ENCODE results near the gene ZNF562. TPM values are rescaled to one million over a fixed set of nuclear protein-coding genes. Genes with fewer than 3 reads are reported as not detected.

ZNF562 gene
- total RNA-seq, 1 donor from 2014 or later, result 26.2 TPM

GRCh38 chr19:9621156-9622037 is 53.5 kb downstream of the ZNF562 start, which contains the start of gene ZNF561:
ZNF561 (minus strand) TSS chr19:9621232; CDS start chr19:9619456, 1,776 bp downstream.
- TF ChIP-seq EZH2 (IDR thresholded peaks at IDR 0.05; ENCODE audit: insufficient read depth, low read length), result no peak
- H3K4me3 ChIP-seq (ENCODE audit: insufficient read depth, low read depth, low read length), result peak within 1 kb of the TSS; percentile 98
- H3K27me3 ChIP-seq (ENCODE audit: insufficient read depth, low read length), result no peaks in the 10 kb centered on the region

GRCh38 chr19:9620842-9621155 is 54.1 kb downstream of the ZNF562 start:
- no peak for FAIRE-seq

More at GRCh38 chr19:9621156-9622037, 53.5 kb downstream of the ZNF562 start, which contains the start of gene ZNF561:
- peaks cover 4% of the 10 kb centered on the region for H3K9me3 ChIP-seq (ENCODE audit: insufficient read depth, low read depth, low read length)
- peak; percentile 90 for DNase-seq (ENCODE audit: low read depth)
- H3K27ac ChIP-seq (ENCODE audit: low read depth, low read length), result peak within 1 kb of the TSS; percentile 93
- H3K27ac Mint-ChIP-seq (ENCODE audit: unreplicated experiment), result peak within 1 kb of the TSS; percentile 100
- peak within 1 kb of the TSS; percentile 87 for H3K4me2 ChIP-seq (ENCODE audit: low read length)
- H3K4me1 ChIP-seq (ENCODE audit: insufficient read depth, low read length), result peaks cover 13% of the 10 kb centered on the region
- H3K9ac ChIP-seq (ENCODE audit: low read length), result peak within 1 kb of the TSS; percentile 92
- no peak for FAIRE-seq
- peak within 1 kb of the TSS; percentile 97 for H3K4me3 Mint-ChIP-seq (ENCODE audit: unreplicated experiment)
- H3K36me3 Mint-ChIP-seq (ENCODE audit: low read depth, unreplicated experiment), result peaks cover 26% of the 10 kb centered on the region
- peaks cover 28% of the 10 kb centered on the region for H3K4me1 Mint-ChIP-seq (ENCODE audit: low read depth, unreplicated experiment)
- H4K20me1 ChIP-seq (ENCODE audit: insufficient read depth, low read length), result no peaks in the 10 kb centered on the region
- H2AFZ ChIP-seq (ENCODE audit: low read depth, low read length), result peak within 1 kb of the TSS; percentile 88
- H3K9me3 Mint-ChIP-seq (ENCODE audit: unreplicated experiment), result no peaks in the 10 kb centered on the region
- peaks cover 28% of the 10 kb centered on the region for H3K79me2 ChIP-seq (ENCODE audit: insufficient read depth, low read length)
- H3K27me3 Mint-ChIP-seq (ENCODE audit: low read depth, unreplicated experiment), result no peaks in the 10 kb centered on the region
- H3K36me3 ChIP-seq (ENCODE audit: insufficient read depth, low read length), result peaks cover 21% of the 10 kb centered on the region

GRCh38 chr19:9615844-9616243 is 59.1 kb downstream of the ZNF562 start:
- H3K27ac ChIP-seq (ENCODE audit: low read depth, low read length), result no peak overlapping the region
- no peak overlapping the region for H3K4me2 ChIP-seq (ENCODE audit: low read length)
- Mint-ChIP-seq H3K9me3 (ENCODE audit: unreplicated experiment) (peaks cover 19% of the 10 kb centered on the region), H3K36me3 (ENCODE audit: low read depth, unreplicated experiment) (peaks cover 68% of the 10 kb centered on the region), H3K27me3 (ENCODE audit: low read depth, unreplicated experiment) (no peaks in the 10 kb centered on the region), H3K4me1 (ENCODE audit: low read depth, unreplicated experiment) (peaks cover 15% of the 10 kb centered on the region), H3K4me3 (ENCODE audit: unreplicated experiment) (peak overlapping the region; percentile 67), H3K27ac (ENCODE audit: unreplicated experiment) (no peak overlapping the region)
- peaks cover 62% of the 10 kb centered on the region for H3K36me3 ChIP-seq (ENCODE audit: insufficient read depth, low read length)
- TF ChIP-seq EZH2 (IDR thresholded peaks at IDR 0.05; ENCODE audit: insufficient read depth, low read length) (no peak), CTCF (IDR thresholded peaks at IDR 0.05; ENCODE audit: insufficient read depth, low read depth, low read length) (no peak)
- FAIRE-seq (no peak), DNase-seq (ENCODE audit: low read depth) (no peak)
- peaks cover 39% of the 10 kb centered on the region for H3K9me3 ChIP-seq (ENCODE audit: insufficient read depth, low read depth, low read length)
- no peak overlapping the region for H2AFZ ChIP-seq (ENCODE audit: low read depth, low read length)
- no peak overlapping the region for H3K4me3 ChIP-seq (ENCODE audit: insufficient read depth, low read depth, low read length)
- H4K20me1 ChIP-seq (ENCODE audit: insufficient read depth, low read length), result no peaks in the 10 kb centered on the region
- peaks cover 22% of the 10 kb centered on the region for H3K79me2 ChIP-seq (ENCODE audit: insufficient read depth, low read length)
- H3K4me1 ChIP-seq (ENCODE audit: insufficient read depth, low read length), result peaks cover 6% of the 10 kb centered on the region
- H3K27me3 ChIP-seq (ENCODE audit: insufficient read depth, low read length), result no peaks in the 10 kb centered on the region
- no peak overlapping the region for H3K9ac ChIP-seq (ENCODE audit: low read length)

More at GRCh38 chr19:9620842-9621155, 54.1 kb downstream of the ZNF562 start:
- TF ChIP-seq CTCF (IDR thresholded peaks at IDR 0.05; ENCODE audit: insufficient read depth, low read depth, low read length) (no peak), EZH2 (IDR thresholded peaks at IDR 0.05; ENCODE audit: insufficient read depth, low read length) (no peak)
- peaks cover 30% of the 10 kb centered on the region for H3K36me3 Mint-ChIP-seq (ENCODE audit: low read depth, unreplicated experiment)
- H3K4me1 ChIP-seq (ENCODE audit: insufficient read depth, low read length), result peaks cover 13% of the 10 kb centered on the region
- H3K4me3 ChIP-seq (ENCODE audit: insufficient read depth, low read depth, low read length), result peak overlapping the region; percentile 98
- H3K36me3 ChIP-seq (ENCODE audit: insufficient read depth, low read length), result peaks cover 27% of the 10 kb centered on the region
- H3K4me2 ChIP-seq (ENCODE audit: low read length), result peak overlapping the region; percentile 87
- H3K9me3 ChIP-seq (ENCODE audit: insufficient read depth, low read depth, low read length), result peaks cover 8% of the 10 kb centered on the region
- peak overlapping the region; percentile 88 for H2AFZ ChIP-seq (ENCODE audit: low read depth, low read length)
- no peaks in the 10 kb centered on the region for H4K20me1 ChIP-seq (ENCODE audit: insufficient read depth, low read length)
- peak overlapping the region; percentile 100 for H3K27ac Mint-ChIP-seq (ENCODE audit: unreplicated experiment)
- peaks cover 28% of the 10 kb centered on the region for H3K79me2 ChIP-seq (ENCODE audit: insufficient read depth, low read length)
- H3K27me3 Mint-ChIP-seq (ENCODE audit: low read depth, unreplicated experiment), result no peaks in the 10 kb centered on the region
- H3K27ac ChIP-seq (ENCODE audit: low read depth, low read length), result peak overlapping the region; percentile 93
- H3K4me3 Mint-ChIP-seq (ENCODE audit: unreplicated experiment), result peak overlapping the region; percentile 97
- peak overlapping the region; percentile 92 for H3K9ac ChIP-seq (ENCODE audit: low read length)
- H3K9me3 Mint-ChIP-seq (ENCODE audit: unreplicated experiment), result peaks cover under 1% of the 10 kb centered on the region
- peaks cover 27% of the 10 kb centered on the region for H3K4me1 Mint-ChIP-seq (ENCODE audit: low read depth, unreplicated experiment)
- H3K27me3 ChIP-seq (ENCODE audit: insufficient read depth, low read length), result no peaks in the 10 kb centered on the region
- DNase-seq (ENCODE audit: low read depth), result no peak

Data from astrocyte (in vitro differentiated cells and primary cell).